GM18507 (cell line): ENCODE measurements around the gene PDZD2.
"Not testable (repeated sequence)": the region's sequence is repeated elsewhere in the genome, so short reads cannot be mapped to it uniquely, and the experiment has no call there.

Experiments
- DNase-seq: peaks from one replicate; pipeline ENCODE4 v3.0.0; 2011; ENCODE audit warnings: low read depth; ENCODE audit not compliant: insufficient read length; ENCODE audit errors: extremely low spot score
- FAIRE-seq: peaks from 2 replicates; lab custom pipeline; 2011; peaks lifted over from hg19 to GRCh38; lab: Jason Lieb, UNC

The PDZD2 gene

DNA sequence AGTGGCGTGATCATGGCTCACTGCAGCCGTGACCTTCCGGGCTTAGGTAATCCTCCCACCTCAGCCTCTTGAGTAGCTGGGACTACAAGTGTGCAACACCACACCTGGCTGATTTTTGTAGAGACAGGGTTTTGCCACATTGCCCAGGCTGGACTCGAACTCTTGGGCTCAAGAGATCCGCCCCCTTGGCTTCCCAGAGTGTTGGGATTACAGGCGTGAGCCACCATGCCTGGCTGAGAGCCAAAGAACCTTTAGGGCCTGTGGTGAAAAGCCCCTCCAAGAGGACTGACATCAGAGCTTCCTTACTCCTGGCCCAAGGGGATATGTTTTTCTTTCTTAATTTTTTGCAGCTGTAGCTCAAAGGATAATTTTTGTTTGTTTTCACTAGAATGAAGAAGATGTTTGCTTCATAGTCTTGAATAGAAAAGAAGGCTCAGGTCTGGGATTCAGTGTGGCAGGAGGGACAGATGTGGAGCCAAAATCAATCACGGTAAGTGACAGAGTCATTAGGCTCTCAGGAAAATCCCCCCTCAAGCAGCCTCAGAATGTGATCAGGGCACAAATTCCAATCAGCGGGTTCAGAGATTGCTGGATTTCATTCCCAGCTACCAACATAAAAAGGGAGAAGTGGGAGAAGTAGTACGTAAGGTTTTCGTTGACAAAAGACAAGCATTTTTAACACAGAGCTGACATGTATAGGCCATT, 458.1 kb downstream of the PDZD2 start:
- no peak for DNase-seq
- no peak for FAIRE-seq

DNA sequence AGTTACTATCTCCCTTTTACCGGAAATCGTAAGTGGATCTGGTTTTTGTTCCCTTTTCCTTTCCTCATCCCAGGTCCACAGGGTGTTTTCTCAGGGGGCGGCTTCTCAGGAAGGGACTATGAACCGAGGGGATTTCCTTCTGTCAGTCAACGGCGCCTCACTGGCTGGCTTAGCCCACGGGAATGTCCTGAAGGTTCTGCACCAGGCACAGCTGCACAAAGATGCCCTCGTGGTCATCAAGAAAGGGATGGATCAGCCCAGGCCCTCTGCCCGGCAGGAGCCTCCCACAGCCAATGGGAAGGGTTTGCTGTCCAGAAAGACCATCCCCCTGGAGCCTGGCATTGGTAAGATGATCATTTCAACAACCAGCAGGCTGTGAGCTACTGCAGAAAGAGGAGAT, 459.4 kb downstream of the PDZD2 start:
- DNase-seq = no peak

DNA sequence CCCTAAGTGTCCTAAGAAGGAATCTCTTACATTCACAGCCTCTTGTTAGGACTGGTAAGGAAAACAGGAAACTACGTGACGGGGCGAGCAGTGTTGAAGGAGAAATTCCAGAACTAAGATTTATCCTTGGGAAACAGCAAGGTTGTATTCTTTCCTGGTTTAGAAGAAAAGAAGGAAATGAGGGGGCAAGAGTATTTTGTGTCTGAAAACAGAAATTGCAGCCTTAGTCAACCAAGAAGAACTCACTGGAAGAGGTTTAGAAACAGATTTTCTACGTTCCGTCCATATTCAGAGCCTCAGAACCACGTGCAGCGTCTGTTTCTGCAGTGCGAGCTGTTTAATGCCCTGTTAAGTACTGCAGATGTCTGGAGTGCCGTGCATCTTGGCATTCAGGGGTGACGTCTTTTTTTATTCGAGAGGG, 460.0 kb downstream of the PDZD2 start:
- no peak for FAIRE-seq
- no peak for DNase-seq

More for the DNA sequence above, 459.4 kb downstream of the PDZD2 start:
- FAIRE-seq = no peak

DNA sequence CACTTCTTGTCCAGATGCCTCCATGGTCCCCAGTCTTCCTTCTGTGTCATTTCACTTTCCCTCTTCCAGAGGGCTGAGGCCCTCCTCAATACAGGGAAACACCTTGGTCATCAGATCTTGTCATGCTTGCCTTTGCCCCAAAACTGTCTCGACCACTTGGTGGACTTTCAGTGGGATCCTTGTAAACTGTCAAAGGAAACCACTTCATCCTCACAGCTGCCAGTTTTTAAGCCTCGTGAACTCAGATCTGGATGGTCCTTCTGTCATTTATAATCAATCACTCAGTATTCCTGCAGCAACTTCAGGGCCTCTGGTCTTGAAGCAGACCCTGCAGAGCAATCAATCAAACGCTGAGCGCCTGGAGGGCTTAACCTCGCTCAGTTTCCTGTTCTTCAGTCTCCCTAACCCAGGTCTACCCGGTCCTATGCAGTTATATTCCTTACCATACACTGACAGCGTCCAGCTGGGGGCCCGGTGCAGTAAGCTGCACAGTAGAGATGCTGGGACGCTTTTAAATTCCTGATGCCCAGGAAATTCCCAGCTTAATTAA, 460.6 kb downstream of the PDZD2 start:
- no peak for DNase-seq
- no peak for FAIRE-seq

DNA sequence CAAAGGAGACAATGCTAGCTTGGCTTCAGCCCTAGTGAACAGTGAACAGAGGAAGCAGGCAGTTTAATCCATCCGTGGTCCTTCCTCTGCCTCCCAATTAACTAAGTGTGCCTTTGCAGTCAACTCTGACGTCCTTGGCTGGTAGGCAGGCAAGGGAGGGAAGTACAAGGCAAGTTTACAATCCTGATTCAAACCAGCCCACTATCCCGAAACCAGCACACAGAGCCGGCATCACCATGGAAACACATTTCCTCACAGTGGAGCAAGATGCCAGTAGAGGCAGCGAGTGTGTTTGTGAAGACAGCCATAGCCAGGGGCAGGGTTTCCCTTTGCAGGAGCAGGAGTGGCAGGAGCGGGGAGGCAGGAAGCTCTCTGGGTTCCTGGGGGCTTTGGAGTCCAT, 461.3 kb downstream of the PDZD2 start:
- DNase-seq = no peak
- no peak for FAIRE-seq

DNA sequence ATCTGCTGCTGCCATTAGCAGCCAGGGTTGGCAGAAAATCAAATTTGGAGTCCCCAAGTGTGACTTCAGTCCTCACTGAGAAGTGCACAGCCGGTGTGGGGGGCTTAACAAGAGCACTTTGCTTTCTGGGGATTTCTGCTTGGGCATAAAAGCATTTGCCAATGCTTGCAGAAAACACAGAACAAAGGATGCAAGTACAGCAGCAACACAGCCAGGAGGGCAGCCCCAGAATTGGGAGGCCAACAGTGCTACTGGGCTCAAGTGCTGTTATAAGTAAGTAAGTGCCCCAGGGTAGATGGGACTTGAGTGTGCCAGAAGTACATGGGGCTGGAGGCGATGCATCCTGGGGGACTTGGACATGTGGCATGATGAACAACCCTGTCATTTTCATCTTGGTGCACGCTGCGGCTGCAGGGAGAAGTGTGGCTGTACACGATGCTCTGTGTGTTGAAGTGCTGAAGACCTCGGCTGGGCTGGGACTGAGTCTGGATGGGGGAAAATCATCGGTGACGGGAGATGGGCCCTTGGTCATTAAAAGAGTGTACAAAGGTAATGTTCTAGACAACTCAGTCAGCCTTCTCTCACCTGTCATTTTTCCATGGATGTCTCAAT, 461.9 kb downstream of the PDZD2 start:
- FAIRE-seq = no peak
- DNase-seq = no peak

DNA sequence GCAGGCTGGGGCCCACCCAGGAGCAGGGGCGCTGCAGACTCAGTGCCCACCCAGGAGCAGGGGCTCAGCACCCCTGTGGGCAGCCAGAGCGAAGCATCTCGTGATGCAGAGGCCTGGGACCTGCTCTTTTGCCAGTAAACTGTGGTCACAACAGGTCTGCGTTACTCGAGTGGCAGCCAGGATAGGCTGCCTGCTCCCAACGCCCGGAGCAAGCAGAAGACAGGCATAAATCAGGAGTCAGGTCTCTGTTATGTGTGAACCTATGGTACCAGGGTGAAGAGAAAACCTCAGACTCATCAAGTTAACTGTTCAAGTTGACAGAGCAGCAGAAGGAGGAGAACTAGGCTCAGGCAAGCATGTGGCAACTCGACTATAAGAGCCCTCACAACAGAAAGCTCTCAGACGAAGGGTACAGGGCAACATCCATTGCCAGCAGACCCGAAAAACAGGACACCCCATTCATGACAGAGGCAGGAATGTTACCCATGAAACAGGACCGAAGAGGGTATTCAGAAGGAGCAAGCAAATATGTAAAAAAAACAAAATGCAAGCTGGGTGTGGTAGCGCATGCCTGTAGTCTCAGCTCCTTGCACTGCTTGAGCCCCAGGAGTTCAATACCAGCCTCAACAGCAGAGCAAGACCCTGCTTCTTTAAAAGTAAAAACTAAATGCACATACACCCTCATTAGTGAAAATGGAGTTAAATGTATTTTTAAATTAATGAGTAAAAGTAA, 463.5 kb downstream of the PDZD2 start:
- FAIRE-seq (no peak), DNase-seq (no peak)

DNA sequence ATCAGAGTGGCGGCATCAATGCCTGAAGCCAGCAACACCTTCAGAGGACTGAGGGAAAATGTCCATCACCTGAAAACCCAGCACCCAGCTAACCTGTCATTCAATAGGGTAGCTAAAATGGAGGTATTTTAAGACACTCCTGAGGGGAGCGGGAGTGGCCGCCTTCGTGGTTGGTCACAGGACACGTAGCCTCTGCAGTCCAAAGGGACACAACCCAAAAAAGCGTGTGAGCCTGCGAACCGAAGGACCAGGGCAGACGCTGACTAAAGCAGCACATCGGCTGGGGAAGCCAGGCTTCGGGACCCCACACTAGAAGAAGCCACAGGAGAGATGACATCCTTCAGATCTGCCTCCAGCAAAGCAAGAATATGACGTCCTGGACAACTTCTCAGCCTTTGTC, 464.6 kb downstream of the PDZD2 start:
- no peak for DNase-seq
- no peak for FAIRE-seq

DNA sequence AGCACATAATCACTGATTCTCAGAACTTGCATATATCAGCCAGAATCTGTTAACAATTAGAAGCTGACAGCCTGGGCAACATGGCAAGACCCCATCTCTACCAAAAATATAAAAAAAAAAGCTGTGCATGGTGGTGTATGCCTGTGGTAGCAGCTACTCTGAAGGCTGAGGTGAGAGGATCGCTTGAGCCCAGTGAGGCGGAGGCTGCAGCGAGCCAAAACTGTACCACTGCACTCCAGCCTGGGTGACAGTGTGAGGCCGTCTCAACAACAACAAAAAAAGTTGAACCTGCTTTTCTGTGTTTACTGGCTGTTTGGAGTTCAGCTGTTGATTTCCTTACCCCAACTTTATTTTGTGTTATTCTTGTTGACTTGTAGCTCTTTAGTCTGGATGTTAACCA, 468.4 kb downstream of the PDZD2 start:
- no peak for FAIRE-seq
- DNase-seq = no peak

DNA sequence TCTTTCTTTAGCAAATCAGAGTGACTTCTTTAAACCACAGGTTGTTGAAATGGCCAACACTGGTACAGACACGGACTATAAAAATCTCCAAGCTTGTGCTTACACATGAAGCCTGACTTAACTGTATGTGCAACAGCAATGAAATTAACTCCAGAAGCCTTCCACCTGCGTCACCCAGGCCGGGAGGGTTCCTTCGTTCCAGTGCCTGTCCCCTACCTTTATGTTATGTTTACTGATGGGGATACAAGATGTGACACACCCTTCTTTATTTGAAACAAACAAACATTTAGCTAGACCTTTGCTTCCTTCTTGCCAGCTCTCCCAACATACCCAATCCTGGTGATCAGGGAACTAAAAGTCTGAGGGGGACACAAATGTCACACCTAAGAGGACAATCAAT, 469.2 kb downstream of the PDZD2 start:
- no peak for DNase-seq
- FAIRE-seq = no peak

DNA sequence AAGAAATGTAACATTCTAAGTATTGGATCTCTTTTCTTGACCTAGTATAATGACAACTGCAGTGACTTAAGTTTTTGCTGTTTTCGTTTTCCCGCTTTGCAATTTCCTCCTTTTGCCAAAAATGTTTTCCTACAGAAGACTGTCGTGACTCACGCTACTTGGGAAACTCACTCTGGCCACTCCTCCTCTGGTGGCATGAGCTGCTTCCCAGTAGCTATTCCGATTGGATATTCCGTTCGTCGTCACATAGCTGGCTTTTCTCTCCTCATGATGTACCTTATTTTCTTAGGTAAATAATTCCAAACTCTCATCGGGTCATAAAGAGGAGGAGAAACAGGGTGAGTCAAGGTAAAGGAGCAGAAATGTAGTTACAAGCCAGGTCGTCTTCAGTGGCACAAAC, 470.3 kb downstream of the PDZD2 start:
- DNase-seq (no peak), FAIRE-seq (no peak)

DNA sequence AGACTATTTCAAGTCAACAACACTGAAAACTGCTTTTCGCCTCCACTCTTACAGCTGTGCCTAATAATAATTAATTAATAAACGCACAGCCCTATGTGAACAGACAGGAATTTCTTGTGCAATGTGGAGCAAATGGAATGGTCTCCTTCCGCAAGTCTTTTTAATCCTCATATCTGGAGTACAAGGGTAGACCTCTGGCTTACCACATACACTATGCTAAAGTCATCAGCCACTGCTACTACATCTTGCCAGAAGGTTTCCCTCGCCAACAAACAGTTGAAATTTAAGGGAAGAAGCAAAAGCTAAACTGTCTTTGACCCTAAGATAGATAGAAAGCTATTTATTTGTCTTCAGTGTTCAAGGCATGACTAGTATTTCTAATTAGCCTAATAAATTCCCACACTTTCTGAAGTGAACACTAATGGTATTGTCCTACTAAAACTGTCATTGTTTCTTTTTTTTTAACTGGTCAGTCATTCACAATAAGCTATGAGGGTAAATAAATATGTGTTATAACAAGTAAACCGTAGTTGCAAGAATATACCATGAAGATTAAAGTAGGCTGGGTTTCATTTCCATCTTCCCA, 471.3 kb downstream of the PDZD2 start:
- no peak for FAIRE-seq
- no peak for DNase-seq

DNA sequence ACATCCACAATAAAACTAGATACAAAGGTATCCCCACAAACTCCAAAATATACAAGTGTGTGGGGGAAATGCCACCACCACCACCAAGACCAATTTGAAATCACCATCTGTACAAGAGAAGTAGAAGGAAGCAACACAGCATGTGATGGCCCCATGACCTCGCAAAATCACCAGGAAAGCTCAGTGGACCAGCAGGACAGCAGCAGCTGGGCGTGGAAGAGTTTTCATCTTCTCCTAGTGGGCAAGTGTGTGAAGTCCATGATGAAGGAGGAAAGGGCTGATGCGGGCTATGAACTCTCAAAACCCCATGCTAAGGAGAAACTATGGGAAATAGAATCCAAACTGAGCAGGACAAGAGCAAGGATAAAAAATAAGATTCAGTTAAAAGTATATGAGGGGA, 477.1 kb downstream of the PDZD2 start:
- FAIRE-seq = no peak
- no peak for DNase-seq

DNA sequence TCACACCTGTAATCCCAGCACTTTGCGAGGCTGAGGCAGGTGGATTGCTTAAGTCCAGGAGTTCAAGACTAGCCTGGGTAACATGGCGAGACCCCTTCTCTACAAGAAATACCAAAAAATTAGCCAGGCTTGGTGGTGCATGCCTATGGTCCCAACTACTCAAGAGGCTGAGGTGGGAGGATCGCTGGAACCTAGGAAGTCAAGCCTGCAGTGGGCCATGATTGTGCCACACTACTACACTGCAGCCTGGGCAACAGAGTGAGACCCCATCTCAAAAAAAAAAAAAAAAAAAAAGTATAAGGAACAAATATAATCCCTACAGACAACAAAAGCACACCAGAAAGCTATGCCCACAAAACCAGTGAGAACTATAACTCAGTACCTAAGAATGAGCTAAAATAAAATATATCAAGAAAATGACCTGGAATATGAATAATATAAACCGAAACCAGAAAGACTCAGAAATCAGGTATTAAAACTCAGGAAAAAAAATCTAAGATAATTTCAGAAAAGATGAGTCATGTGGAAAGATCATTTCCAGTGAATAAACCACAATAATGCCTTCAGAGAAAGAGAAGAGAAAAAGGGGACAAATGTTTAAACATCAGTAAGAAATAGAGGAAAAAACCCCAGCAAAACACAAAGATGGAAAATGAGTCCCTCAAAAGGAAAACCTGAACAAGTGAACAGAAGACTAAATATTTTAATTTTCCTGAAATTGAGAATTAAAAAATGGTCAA, 477.8 kb downstream of the PDZD2 start:
- FAIRE-seq (no peak), DNase-seq (no peak)

DNA sequence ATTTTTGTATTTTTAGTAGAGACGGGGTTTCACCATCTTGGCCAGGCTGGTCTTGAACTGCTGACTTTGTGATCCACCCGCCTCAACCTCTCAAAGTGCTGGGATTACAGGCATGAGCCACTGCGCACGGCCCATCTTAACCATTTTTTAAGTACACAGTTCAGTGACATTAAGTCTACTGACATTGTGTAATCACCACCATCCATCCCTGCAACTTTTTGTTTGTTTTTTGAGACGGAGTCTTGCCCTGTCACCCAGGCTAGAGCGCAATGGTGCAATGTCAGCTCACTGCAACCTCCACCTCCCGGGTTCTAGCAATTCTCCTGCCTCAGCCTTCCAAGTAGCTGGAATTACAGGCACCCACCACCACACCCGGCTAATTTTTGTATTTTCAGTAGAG, 480.0 kb downstream of the PDZD2 start:
- FAIRE-seq, DNase-seq: not testable (repeated sequence)

DNA sequence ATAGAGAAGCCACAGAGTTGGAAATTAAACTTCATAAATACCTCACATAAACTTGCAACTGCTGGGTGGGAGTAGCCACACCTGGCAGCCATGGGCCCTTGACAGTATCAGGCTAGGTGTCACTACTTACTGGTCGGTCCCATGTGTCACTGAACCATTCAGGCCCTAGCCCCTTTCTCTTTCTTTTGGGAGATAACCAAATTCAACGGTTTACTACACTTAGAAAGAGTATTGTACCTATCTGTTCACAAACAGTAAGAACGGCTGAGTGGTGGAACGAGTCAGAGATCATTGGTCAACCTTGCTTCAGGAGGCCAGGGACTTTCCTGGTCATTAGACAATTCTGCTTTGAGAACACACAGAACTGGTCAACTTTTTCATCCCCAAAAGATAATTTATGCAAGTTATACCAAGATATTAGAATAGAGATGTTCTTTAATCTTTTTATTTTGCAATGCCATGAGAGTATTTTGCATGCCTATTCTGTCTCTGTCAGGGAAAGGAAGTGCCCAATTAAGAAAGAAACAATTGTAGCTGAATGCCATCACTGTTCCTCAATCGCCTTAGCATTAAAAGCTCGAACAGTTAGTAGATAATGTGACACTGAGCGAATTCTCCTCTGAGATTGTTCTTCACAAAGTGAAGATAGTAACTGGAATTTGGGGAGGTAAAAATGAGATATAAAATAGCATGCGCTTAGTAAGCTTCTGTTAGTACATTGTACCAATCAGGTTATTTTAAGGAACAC, 484.3 kb downstream of the PDZD2 start:
- FAIRE-seq = no peak
- no peak for DNase-seq

DNA sequence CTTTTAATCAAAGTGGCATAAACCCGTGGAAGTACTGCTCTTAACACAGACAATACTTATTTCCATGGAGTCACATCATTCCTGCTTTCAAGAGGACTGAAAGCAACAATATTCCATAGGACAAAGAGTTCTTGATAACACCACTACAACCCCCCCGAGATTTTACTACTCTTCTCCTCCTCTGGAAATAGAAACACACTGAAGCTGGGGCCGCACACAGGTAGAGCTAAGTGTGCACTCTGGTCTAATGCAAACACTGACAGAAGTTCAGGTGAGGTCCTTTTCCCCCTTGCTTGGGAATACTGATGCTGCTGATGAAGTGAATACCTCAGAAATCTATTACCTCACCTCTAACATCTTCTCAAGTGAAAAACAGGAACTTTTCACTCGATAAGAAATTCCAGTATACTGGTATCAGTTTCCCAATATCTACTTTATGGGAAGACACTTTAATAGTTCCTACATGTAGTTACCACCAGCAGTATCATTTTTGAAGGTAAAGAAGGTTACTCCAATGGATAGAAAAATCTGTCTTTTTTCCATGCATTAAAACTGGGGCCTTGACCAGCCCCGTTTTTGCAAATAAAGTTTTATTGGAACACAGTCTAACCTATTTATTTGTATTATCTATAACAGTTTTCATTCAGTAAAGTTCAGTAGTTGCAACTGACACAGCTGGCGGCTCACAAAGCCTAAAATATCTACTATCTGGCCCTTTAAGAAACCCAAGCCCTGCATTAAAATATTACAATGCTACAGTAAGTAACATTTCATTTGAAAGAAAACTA, 485.2 kb downstream of the PDZD2 start:
- DNase-seq (no peak), FAIRE-seq (no peak)

DNA sequence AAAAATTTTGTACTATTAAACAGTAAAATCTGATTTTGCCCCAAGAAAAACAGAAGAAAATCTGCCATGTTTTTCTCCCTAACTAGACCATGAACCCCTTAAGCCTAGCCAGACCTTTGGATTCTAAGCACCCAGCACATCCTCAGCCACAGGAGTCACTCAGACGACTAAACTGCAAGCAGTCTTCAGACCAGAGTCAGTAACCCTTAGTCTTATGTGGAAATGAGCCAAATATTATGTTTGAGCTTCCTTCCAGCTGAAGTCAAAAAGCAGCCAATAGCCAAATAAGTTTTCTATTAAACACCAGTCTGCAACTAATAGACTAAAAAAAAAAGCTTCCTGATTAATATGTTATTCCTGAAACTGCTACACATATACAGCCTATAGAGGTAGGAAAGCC, 487.8 kb downstream of the PDZD2 start:
- DNase-seq (no peak), FAIRE-seq (no peak)
